Rectal smooth muscle tissue (tissue), 1 donor: ENCODE measurements around the gene CDC42EP4.

Source experiments
- H3K27ac ChIP-seq: one replicate; pipeline ENCODE4 v1.7.0; 2013; ENCODE audit warnings: low read depth, low read length, inconsistent platforms
- H3K27me3 ChIP-seq: one replicate; pipeline ENCODE4 v1.7.0; 2013; ENCODE audit warnings: low read length; ENCODE audit not compliant: control insufficient read depth, insufficient read depth
- H3K36me3 ChIP-seq: one replicate; pipeline ENCODE4 v1.7.0; 2013; ENCODE audit warnings: low read length; ENCODE audit not compliant: control insufficient read depth, insufficient read depth
- H3K4me1 ChIP-seq: one replicate; pipeline ENCODE4 v1.7.0; 2013; ENCODE audit warnings: low read length; ENCODE audit not compliant: control insufficient read depth, insufficient read depth
- H3K4me3 ChIP-seq: one replicate; pipeline ENCODE4 v1.7.0; 2013; ENCODE audit warnings: low read length
- H3K9ac ChIP-seq: one replicate; pipeline ENCODE4 v1.7.0; 2013; ENCODE audit warnings: low read length

The CDC42EP4 gene, protein sequence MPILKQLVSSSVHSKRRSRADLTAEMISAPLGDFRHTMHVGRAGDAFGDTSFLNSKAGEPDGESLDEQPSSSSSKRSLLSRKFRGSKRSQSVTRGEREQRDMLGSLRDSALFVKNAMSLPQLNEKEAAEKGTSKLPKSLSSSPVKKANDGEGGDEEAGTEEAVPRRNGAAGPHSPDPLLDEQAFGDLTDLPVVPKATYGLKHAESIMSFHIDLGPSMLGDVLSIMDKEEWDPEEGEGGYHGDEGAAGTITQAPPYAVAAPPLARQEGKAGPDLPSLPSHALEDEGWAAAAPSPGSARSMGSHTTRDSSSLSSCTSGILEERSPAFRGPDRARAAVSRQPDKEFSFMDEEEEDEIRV

DNA sequence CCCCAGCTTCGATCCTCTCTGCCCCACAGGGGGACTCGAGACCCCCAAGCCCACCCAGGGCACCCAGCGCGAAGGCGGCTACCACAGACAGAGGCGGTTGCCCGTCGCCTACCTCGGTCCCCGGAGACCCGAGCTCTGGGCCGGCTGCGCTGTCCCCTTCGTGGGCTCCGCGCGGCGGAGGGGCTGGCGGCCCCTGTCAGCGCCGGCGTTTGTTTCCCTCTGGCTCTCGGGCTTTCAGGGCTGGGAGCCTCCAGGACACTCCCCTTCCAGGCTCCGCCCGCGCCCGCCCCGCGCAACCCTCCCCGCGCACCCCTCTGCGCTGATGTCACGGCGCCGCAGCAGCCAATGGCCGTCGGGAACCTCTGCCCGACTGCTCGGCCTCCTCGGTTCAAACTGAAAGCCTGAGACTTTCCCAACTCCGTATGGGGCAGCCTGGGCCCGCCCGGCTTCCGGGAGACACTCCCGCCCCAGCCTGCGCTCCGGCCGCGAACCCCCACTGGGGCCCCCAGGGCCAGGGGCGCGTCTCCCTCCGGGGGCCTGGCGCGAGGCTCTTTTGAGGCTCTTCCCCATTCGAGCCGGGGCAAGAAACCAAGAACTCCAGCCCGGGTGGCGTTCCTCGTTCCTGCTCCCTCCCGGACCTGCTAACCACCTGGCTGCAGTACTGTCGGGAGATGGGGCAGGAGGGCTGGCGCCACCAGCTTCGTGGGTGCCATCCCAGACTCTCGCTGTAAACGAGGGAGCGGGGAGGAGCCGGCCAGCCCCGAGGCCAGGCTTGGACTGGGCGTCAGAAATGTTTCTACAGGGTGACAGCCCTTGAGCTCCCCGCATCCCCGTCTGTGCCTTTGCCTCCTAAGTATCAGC, at the start of gene CDC42EP4:
Gene CDC42EP4, minus strand, starts transcription at position 221 of the 861 bp plus-strand sequence. CDS start 25,501 bp downstream, outside the sequence.
- Histone ChIP-seq H3K4me3 (peak within 1 kb of the TSS; percentile 99), H3K27me3 (no peaks in the 10 kb centered on the region), H3K4me1 (peaks cover 21% of the 10 kb centered on the region), H3K9ac (peak within 1 kb of the TSS; percentile 99), H3K27ac (peak within 1 kb of the TSS; percentile 100), H3K36me3 (no peaks in the 10 kb centered on the region)

DNA sequence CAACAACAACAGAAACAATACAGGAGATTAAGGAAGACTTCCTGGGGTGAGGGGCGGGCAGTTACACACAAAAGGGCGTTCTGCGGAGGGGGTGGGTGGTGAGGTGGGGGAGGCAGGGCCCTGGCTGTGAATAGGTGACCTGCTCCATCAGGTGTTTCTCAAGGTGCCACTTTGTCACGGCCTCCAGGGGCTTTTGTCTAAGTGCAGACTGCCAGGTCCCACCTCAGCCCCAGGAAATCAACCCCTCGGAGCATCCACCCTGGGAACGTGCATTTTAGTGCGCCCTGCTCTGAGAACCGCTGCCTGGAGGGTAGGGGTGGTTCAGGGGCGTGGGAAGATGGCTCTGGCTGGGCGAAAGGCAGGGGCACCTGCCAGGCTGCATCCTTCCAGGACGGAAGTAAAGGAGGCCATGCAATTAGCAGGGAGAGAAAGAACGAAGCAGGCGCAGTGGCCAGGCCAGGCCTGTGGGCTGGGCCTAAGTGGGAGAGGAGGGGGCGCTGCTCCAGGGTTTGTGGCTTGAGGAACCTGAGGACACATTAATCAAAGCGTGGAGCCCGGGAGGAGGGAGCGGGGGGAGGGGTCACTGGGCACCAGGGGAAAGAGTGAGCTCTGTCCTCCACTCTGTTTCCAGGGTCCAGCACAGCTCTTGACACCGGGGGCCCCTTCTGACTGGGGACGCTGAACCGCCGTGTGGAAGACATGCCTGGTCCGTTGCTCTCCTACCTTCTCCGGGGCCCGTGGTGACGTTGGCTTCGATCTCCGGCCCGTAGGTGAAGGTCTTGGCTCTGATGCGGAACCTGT, 49.4 kb upstream of the CDC42EP4 start:
- Histone ChIP-seq H3K27me3 (no peaks in the 10 kb centered on the region), H3K27ac (no peak overlapping the region), H3K4me1 (peaks cover 23% of the 10 kb centered on the region), H3K9ac (no peak overlapping the region), H3K4me3 (no peak overlapping the region), H3K36me3 (no peaks in the 10 kb centered on the region)

DNA sequence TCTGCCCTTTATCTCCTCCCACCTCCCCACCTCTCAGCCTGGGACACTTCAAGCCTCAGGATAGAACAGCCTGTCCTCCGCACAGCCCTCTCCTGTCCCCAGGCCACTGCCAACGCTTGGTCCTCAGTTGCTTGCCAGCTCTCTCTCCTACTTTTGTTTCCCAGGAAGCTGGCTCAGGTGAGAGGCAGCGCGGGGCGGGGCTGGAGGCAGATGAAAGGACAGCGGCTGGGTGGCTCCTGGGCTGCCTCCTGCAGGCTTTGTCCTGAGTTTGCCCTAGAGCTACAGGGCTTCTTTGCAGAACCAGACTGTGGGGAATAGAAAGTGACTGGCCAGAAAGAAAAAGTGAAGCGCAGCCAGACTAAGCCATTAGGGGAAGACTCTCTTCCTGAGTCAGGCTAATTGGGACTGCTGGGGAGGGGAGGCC, 48.2 kb upstream of the CDC42EP4 start:
- Histone ChIP-seq H3K27ac (peak overlapping the region; percentile 3), H3K4me1 (peaks cover 30% of the 10 kb centered on the region), H3K4me3 (no peak overlapping the region), H3K27me3 (no peaks in the 10 kb centered on the region), H3K9ac (no peak overlapping the region), H3K36me3 (no peaks in the 10 kb centered on the region)

DNA sequence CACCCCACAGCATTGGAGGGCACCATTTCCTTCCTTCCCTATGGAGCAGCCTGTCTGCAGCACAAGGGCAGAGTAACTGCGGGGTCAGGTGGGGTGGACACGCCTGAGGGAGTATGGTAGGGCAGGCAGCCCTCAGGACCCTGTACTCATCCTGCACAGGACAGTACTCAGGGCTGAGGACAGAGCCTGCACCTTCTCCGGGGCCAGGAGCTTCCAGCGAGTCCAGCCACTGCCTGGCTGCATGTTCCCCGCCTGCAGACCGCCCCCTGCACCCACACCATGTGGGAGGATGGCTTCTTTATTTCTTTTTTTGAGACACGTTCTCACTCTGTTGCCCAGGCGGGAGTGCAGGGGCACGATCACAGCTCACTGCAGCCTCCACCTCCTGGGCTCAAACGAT, 47.6 kb upstream of the CDC42EP4 start:
- H3K9ac ChIP-seq: no peak overlapping the region
- H3K27ac ChIP-seq: no peak overlapping the region
- H3K27me3 ChIP-seq: no peaks in the 10 kb centered on the region
- H3K4me3 ChIP-seq: no peak overlapping the region
- peaks cover 30% of the 10 kb centered on the region for H3K4me1 ChIP-seq
- no peaks in the 10 kb centered on the region for H3K36me3 ChIP-seq

DNA sequence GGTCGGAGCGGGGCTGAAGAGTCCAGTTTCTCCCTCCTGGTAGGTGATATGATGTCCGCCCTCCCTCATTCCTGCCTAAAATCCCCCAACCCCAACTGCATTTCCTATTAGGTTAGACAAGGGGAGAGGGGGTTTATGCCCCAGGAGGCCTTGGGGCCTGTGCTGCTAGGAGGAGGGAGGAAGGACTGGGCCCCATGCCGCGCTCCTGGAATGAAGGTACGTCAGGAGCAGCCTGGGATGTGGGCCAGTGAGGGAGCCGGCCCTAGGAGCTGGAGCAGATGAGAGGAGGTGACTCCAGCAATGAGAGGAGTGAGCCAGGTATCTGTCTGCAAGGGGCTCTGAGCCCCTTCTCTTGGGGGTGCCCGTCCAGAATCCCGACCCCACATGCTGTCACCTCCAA, 46.9 kb upstream of the CDC42EP4 start:
- Histone ChIP-seq H3K4me3 (no peak overlapping the region), H3K27ac (no peak overlapping the region), H3K36me3 (no peaks in the 10 kb centered on the region), H3K27me3 (no peaks in the 10 kb centered on the region), H3K4me1 (peaks cover 30% of the 10 kb centered on the region), H3K9ac (no peak overlapping the region)

DNA sequence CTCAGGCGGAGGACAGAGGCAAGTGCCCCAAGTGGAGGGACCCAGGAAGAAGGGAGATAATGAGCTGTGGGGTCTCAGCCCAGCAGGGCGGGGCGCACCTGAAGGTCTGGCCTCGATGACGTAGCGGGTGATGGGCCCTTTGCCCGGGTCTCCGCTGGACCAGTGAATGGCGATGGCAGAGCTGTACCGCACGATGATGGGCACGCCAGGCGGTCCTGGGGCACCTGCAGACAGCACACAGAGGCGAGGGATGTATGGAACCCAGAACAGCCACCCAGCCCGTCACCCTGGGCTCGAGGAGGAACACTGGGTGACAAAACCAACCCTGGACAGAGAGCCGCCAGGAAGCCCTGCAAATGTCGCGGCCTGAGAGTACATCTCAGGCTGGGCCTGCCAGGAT, 46.2 kb upstream of the CDC42EP4 start:
- Histone ChIP-seq H3K36me3 (no peaks in the 10 kb centered on the region), H3K4me1 (peaks cover 30% of the 10 kb centered on the region), H3K27me3 (no peaks in the 10 kb centered on the region), H3K27ac (peak overlapping the region; percentile 85), H3K9ac (no peak overlapping the region), H3K4me3 (no peak overlapping the region)

DNA sequence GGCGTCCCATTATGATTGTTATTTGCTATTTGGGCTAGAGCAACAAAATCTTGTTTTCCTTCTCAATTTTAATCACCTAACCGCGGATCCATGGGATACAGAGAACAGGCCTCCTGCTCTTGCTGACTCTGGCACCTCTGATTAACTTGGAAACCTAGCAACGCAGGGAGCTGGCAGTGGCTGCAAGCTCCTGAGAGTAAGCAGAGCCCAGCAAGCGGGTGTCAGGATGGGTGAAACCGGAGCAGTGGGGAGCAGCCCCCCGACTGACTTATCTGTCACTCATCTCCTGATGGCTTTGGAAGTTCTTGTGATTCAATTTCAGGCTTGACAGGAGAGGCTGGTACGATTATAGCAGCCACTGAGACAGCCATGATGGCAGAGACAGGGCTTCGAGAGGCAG, 45.5 kb upstream of the CDC42EP4 start:
- peaks cover 30% of the 10 kb centered on the region for H3K4me1 ChIP-seq
- no peak overlapping the region for H3K4me3 ChIP-seq
- H3K27ac ChIP-seq: peak overlapping the region; percentile 85
- no peaks in the 10 kb centered on the region for H3K27me3 ChIP-seq
- H3K36me3 ChIP-seq: no peaks in the 10 kb centered on the region
- H3K9ac ChIP-seq: no peak overlapping the region

DNA sequence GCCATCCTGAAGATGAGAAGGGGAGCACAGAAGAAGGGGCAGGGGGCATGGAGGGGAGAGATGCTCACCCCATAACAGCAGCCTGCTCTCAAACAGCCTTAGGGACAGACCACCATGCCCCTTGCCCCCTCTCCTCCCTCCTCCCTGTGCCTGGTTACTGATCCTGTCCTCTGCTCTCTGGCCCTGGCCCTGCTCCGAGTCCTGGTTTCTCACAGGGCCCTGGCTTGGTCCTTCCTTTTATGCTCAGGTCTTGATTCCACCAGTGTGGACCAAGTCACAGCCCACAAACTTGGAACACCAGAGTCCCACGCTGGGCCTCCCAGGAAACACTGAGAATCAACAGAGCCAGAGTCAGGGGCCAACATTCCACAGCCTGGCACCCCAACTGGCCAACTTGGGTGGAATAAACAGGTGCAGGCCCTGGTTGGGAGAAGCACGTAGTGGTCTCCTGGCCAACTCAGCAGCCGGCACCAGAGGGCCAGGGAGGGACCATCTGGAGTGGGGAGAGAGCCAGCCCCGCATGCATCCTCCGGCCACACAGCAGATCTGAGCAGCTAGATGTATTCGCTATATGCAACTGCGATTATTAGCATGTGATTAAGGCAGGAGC, 44.9 kb upstream of the CDC42EP4 start:
- Histone ChIP-seq H3K9ac (no peak overlapping the region), H3K27ac (peak overlapping the region; percentile 85), H3K36me3 (no peaks in the 10 kb centered on the region), H3K27me3 (no peaks in the 10 kb centered on the region), H3K4me3 (no peak overlapping the region), H3K4me1 (peaks cover 30% of the 10 kb centered on the region)

DNA sequence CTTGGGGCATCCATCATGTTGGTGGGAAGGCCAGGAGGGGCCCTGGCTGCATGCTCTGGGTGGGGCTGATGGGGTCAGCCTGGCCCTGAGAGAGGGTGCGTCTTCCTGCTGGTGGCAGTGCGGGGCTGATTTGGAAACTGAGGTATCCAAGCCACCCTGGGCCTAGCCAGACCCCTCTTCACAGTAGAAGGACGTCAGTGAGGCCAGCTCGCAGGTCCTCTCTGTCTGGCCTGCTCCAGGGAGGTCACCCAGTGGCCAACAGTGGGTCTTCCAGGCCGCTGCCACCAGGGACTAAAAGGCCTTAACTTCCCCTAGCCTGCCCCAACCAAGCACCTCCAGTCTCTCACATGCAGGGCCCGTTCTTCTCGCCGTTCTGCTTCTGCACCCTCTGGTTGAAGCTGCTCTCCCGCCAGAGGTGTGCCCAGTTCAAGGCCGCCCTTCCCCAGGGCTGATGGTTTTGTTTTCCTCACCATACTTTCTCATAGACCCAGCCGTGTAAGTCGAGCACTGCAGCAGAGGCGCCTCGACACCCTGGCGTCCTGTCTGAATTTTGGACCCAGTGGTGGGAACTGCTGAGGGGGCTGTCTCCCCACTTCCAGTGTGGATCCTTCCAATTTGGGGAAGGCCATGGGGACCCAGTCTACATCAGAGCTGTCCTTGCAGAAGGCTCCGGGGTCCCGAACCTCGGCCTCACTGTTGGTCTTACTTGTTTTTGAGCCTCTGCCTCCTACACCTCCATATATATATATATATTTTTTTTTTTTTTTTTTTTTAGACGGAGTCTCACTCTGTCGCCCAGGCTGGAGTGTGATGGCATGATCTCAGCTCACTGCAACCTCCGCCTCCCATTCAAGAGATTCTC, 42.9 kb upstream of the CDC42EP4 start:
- H3K27ac ChIP-seq: no peak overlapping the region
- H3K27me3 ChIP-seq: no peaks in the 10 kb centered on the region
- H3K4me1 ChIP-seq: peaks cover 41% of the 10 kb centered on the region
- no peak overlapping the region for H3K4me3 ChIP-seq
- H3K9ac ChIP-seq: no peak overlapping the region
- H3K36me3 ChIP-seq: no peaks in the 10 kb centered on the region

DNA sequence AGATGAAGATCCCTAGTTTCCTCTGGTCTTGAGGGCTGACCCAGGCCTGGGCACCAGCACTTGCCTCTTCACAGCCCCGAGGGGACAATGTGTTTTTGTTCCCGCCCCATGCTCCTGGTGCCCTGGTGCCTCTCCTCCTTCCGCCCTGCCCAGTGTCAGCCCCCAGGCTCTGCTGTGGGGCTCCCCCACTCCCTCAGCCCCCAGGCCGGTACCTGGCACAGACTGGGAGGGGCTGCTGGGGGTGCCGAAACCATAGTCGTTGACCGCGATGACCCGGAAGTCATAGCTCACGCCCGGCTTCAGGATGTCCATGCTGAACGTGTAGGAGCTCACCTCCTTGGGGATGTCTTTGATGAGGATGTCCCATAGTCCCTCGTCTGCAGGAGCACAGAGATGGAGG, 40.5 kb upstream of the CDC42EP4 start:
- Histone ChIP-seq H3K27ac (no peak overlapping the region), H3K27me3 (no peaks in the 10 kb centered on the region), H3K4me1 (peaks cover 50% of the 10 kb centered on the region), H3K9ac (no peak overlapping the region), H3K4me3 (no peak overlapping the region), H3K36me3 (no peaks in the 10 kb centered on the region)

DNA sequence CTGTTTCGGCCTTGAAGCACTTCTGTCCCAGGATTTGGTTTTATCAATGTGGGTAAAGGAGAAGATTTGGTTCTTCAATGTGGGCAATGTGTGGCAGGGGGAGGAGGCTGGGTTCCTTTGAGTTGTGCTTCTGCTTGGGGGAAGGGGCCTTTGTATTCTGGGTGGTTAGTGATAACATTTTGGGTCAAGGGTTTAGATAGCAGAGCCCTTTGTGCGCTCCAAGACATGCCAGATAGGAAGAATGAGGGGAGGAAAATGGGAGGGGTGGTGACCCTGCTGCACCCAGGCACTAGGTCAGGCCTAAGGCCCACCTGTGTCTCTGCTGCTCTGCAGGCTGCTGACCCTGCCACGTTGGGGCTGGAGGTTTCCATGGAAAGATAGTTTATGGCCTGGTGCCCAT, 40.0 kb upstream of the CDC42EP4 start:
- Histone ChIP-seq H3K4me1 (peaks cover 50% of the 10 kb centered on the region), H3K9ac (no peak overlapping the region), H3K27me3 (no peaks in the 10 kb centered on the region), H3K4me3 (no peak overlapping the region), H3K27ac (no peak overlapping the region), H3K36me3 (no peaks in the 10 kb centered on the region)
